ENCODE data around the gene CACNB2.
"Not testable (repeated sequence)": the region's sequence is repeated elsewhere in the genome, so short reads cannot be mapped to it uniquely, and the experiment has no call there.

The CACNB2 gene

GRCh38 chr10:18565006-18565405 is 424.8 kb downstream of the CACNB2 start:
- DNase-seq (ENCODE audit: low read depth in 1 of 2, low spot score in 1 of 2), result no peak

GRCh38 chr10:18566177-18566576 is 426.0 kb downstream of the CACNB2 start:
- DNase-seq (ENCODE audit: low read depth in 1 of 2, low spot score in 1 of 2), result no peak
- Histone ChIP-seq H3K27ac (replicated peaks) (no peak overlapping the region), H3K27me3 (ENCODE audit: insufficient read depth, poor library complexity, severe bottlenecking) (no peaks in the 10 kb centered on the region), H3K4me3 (replicated peaks; ENCODE audit: insufficient read depth, low read length) (no peak overlapping the region)
- TF ChIP-seq CTCF (IDR thresholded peaks at IDR 0.05; ENCODE audit: insufficient read depth, low read length) (no peak), POLR2AphosphoS5 (IDR thresholded peaks at IDR 0.05; ENCODE audit: low read depth) (no peak), SPI1 (IDR thresholded peaks at IDR 0.05; ENCODE audit: borderline replicate concordance, low read depth) (no peak), GABPA (IDR thresholded peaks at IDR 0.05; ENCODE audit: low read depth) (no peak), REST (IDR thresholded peaks at IDR 0.05; ENCODE audit: insufficient replicate concordance, low read depth) (no peak)

More at GRCh38 chr10:18565006-18565405, 424.8 kb downstream of the CACNB2 start:
- H3K4me3 ChIP-seq (replicated peaks; ENCODE audit: insufficient read depth, low read length), result no peak overlapping the region
- no peaks in the 10 kb centered on the region for H3K27me3 ChIP-seq (ENCODE audit: insufficient read depth, poor library complexity, severe bottlenecking)
- TF ChIP-seq POLR2AphosphoS5 (IDR thresholded peaks at IDR 0.05; ENCODE audit: low read depth), result no peak
- no peak for TF ChIP-seq SPI1 (IDR thresholded peaks at IDR 0.05; ENCODE audit: borderline replicate concordance, low read depth)
- no peak for TF ChIP-seq REST (IDR thresholded peaks at IDR 0.05; ENCODE audit: insufficient replicate concordance, low read depth)
- TF ChIP-seq CTCF (IDR thresholded peaks at IDR 0.05; ENCODE audit: insufficient read depth, low read length), result no peak
- TF ChIP-seq GABPA (IDR thresholded peaks at IDR 0.05; ENCODE audit: low read depth), result no peak
- no peak overlapping the region for H3K27ac ChIP-seq (replicated peaks)

- H3K27me3 ChIP-seq (ENCODE audit: insufficient read depth, poor library complexity, severe bottlenecking), result no peaks in the 10 kb centered on the region
- no peak overlapping the region for H3K27ac ChIP-seq (replicated peaks)
- no peak overlapping the region for H3K4me3 ChIP-seq (replicated peaks; ENCODE audit: insufficient read depth, low read length)
- DNase-seq (ENCODE audit: low read depth in 1 of 2, low spot score in 1 of 2), result no peak
- TF ChIP-seq POLR2AphosphoS5 (IDR thresholded peaks at IDR 0.05; ENCODE audit: low read depth) (no peak), GABPA (IDR thresholded peaks at IDR 0.05; ENCODE audit: low read depth) (no peak), SPI1 (IDR thresholded peaks at IDR 0.05; ENCODE audit: borderline replicate concordance, low read depth) (no peak), CTCF (IDR thresholded peaks at IDR 0.05; ENCODE audit: insufficient read depth, low read length) (no peak), REST (IDR thresholded peaks at IDR 0.05; ENCODE audit: insufficient replicate concordance, low read depth) (no peak)
These were observed 427.2 kb downstream of the CACNB2 start for GRCh38 chr10:18567343-18567856.

GRCh38 chr10:18570386-18570785 is 430.2 kb downstream of the CACNB2 start:
- H3K4me3 ChIP-seq (replicated peaks; ENCODE audit: insufficient read depth, low read length); DNase-seq (ENCODE audit: low read depth in 1 of 2, low spot score in 1 of 2); H3K27me3 ChIP-seq (ENCODE audit: insufficient read depth, poor library complexity, severe bottlenecking); H3K27ac ChIP-seq (replicated peaks): not testable (repeated sequence)

Data from HL-60 (cell line).